Retinal pigment epithelial cell (primary cell): Measurements from ENCODE around the gene DCLK1.

Experiments
- DNase-seq: peaks from one replicate; pipeline ENCODE4 v3.0.0-alpha.2; 2010; ENCODE audit warnings: low read depth
- H3K4me3 ChIP-seq: 2 replicates; pipeline ENCODE4 v1.5.1; 2011; ENCODE audit warnings: mild to moderate bottlenecking, low read length, control low read depth, moderate library complexity
- TF ChIP-seq, protein P1 (sequence below): conservative IDR thresholded peaks from 2 replicates; pipeline ENCODE4 v1.5.1; 2011; ENCODE audit warnings: low read depth, low read length, control low read depth, inconsistent platforms

Gene DCLK1

GRCh38 chr13:35851881-35852280 is 279.3 kb downstream of the DCLK1 start:
- DNase-seq = no peak
- no peak overlapping the region for H3K4me3 ChIP-seq

DNA sequence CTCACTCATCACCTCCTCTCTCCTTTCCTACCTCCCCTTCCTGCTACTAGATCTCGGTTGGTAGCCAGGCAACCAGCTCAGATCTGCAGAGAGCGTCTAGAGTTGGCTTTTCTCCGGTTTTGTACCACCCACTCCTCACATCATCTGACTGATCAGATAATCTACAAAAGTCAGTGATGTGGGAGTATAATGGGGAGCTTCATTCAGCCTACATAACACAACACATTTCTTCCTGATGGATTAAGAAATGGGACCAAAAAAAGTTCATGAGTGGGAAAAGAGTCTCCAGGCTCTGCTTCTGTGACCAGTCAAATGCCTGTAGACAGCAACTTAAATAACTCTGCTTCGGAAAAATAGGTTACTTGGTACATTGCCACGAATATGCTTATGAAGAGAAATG is 279.8 kb downstream of the DCLK1 start:
- no peak overlapping the region for H3K4me3 ChIP-seq
- no peak for DNase-seq
- TF ChIP-seq, protein P1, sequence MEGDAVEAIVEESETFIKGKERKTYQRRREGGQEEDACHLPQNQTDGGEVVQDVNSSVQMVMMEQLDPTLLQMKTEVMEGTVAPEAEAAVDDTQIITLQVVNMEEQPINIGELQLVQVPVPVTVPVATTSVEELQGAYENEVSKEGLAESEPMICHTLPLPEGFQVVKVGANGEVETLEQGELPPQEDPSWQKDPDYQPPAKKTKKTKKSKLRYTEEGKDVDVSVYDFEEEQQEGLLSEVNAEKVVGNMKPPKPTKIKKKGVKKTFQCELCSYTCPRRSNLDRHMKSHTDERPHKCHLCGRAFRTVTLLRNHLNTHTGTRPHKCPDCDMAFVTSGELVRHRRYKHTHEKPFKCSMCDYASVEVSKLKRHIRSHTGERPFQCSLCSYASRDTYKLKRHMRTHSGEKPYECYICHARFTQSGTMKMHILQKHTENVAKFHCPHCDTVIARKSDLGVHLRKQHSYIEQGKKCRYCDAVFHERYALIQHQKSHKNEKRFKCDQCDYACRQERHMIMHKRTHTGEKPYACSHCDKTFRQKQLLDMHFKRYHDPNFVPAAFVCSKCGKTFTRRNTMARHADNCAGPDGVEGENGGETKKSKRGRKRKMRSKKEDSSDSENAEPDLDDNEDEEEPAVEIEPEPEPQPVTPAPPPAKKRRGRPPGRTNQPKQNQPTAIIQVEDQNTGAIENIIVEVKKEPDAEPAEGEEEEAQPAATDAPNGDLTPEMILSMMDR = no peak

More at GRCh38 chr13:35851881-35852280, 279.3 kb downstream of the DCLK1 start:
- TF ChIP-seq, protein P1 = no peak

DNA sequence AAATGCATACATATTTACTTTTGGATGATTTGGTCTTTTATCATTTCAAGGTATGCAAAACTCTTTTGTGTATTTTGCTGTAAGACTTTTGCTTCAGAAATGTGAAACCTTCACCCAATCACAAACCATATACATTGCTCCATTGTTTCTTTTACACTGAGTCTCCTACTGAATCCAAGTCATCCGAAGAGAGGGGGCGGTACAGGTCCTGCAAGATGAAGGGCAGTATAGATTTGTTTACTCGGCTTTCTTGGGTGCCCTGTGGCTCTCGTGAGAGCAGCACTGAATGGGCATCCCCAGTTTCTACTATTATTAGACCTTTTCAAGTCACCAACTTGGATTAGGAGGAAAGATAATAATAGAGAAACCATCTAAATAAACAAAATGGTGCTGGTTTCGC is 280.6 kb downstream of the DCLK1 start:
- no peak for DNase-seq
- no peak overlapping the region for H3K4me3 ChIP-seq
- TF ChIP-seq, protein P1 = no peak

- TF ChIP-seq, protein P1 = no peak
- DNase-seq = no peak
- no peak overlapping the region for H3K4me3 ChIP-seq
These were observed 281.9 kb downstream of the DCLK1 start for GRCh38 chr13:35849256-35849644.

- DNase-seq = no peak
- H3K4me3 ChIP-seq = no peak overlapping the region
- TF ChIP-seq, protein P1 = no peak
These were observed 282.6 kb downstream of the DCLK1 start for GRCh38 chr13:35848336-35849255.

DNA sequence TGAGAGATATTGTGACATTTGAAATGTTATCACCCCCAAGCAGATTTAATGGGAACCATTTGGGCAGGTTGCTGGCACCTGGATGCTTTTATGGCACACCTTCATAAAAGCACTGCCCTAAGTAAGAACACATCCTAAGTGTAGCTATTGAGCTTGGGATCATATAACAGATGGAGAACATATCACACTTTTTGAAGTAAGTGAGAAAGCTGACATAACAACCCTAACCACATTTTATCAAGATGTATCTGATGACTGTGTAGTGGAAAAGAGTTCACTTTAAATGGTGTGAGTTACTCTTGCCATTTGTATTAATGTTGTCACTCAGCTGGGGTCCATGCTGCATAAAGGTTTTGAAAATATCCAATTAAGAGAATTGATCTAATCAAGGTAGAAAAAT is 287.9 kb downstream of the DCLK1 start:
- DNase-seq = no peak
- no peak overlapping the region for H3K4me3 ChIP-seq
- TF ChIP-seq, protein P1 = no peak

GRCh38 chr13:35841060-35841521 is 290.1 kb downstream of the DCLK1 start:
- TF ChIP-seq, protein P1 = peak; percentile 21
- DNase-seq = peak; percentile 36

More at GRCh38 chr13:35841060-35841521, 290.1 kb downstream of the DCLK1 start:
- no peak overlapping the region for H3K4me3 ChIP-seq
